Measurements from ENCODE around the gene PISD.

DNA sequence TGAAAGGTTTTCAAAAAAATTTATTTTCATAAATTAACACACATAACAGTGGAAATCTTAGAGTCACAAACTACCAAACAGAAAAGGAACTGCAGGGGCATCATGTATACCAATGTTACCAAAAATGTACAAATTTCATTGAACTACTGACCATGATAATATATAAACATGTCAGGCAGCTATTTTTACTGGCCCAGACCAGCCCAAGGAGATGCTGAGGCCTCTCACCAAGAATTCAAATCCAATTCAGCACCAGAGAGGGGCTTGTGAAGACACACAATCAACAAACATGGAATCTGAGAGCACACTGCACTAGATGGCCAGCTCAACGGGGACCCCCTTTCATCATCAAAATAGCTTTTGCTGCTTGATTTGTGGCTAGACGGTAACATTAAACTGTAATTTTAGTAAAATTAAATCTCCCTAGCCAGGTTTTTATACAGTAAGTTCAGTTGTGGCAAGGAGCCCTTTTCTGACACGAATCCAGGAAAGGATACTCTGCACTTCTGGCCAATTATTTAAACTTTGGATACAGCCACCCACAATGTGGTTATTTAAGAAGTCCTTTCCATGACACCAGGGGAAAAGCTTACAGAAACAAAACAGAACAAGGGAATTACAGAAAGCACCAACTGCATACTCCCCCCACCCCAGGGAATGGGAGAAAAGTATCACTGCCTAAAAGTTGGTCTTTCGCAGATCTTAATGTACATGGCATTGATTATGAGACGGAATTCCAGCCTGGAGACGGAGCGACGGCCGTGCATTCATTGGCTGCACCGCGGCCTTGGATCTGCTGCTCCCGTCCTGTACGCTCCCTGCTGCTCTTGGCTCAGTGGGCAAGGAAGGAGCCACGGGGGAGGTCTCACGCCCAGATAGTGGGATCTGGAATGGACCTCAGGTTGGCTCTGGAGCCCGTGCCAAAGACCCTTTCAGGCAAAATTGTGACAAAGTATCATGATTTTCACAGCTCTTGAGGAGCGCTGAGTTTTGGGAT is 19.6 kb upstream of the PISD start:
- TF ChIP-seq POLR2AphosphoS5 (IDR thresholded peaks at IDR 0.05) = no peak
- TF ChIP-seq, protein P1, sequence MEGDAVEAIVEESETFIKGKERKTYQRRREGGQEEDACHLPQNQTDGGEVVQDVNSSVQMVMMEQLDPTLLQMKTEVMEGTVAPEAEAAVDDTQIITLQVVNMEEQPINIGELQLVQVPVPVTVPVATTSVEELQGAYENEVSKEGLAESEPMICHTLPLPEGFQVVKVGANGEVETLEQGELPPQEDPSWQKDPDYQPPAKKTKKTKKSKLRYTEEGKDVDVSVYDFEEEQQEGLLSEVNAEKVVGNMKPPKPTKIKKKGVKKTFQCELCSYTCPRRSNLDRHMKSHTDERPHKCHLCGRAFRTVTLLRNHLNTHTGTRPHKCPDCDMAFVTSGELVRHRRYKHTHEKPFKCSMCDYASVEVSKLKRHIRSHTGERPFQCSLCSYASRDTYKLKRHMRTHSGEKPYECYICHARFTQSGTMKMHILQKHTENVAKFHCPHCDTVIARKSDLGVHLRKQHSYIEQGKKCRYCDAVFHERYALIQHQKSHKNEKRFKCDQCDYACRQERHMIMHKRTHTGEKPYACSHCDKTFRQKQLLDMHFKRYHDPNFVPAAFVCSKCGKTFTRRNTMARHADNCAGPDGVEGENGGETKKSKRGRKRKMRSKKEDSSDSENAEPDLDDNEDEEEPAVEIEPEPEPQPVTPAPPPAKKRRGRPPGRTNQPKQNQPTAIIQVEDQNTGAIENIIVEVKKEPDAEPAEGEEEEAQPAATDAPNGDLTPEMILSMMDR (IDR thresholded peaks at IDR 0.05) = no peak
